ENCODE measurements around the gene DSC1.

Gene DSC1

GRCh38 chr18:31102025-31102684 is 60.5 kb downstream of the DSC1 start, which contains the start of gene DSC2:
Gene DSC2, minus strand, starts transcription at chr18:31102421. Its CDS starts 450 bp downstream, at chr18:31101971.
- ChIA-PET CTCF (no interaction called here), POLR2A (ENCODE audit: low non-redundant PET) (no interaction called here)
- no peak for TF ChIP-seq CTCF (conservative IDR thresholded peaks at IDR 0.05; ENCODE audit: low read depth)
- peak; percentile 25 for DNase-seq (ENCODE audit: low spot score)
- H3K27ac ChIP-seq: peak within 1 kb of the TSS; percentile 80

- H3K27ac ChIP-seq: peak overlapping the region; percentile 80
- no peak for DNase-seq (ENCODE audit: low spot score)
- POLR2A ChIA-PET (ENCODE audit: low non-redundant PET): no interaction called here
- TF ChIP-seq CTCF (conservative IDR thresholded peaks at IDR 0.05; ENCODE audit: low read depth): peak; percentile 29
- CTCF ChIA-PET: no interaction called here
Observed at GRCh38 chr18:31101183-31102024, 61.3 kb downstream of the DSC1 start.

GRCh38 chr18:31100436-31101182 is 62.0 kb downstream of the DSC1 start:
- no peak for DNase-seq (ENCODE audit: low spot score)
- TF ChIP-seq CTCF (conservative IDR thresholded peaks at IDR 0.05; ENCODE audit: low read depth): no peak
- ChIA-PET POLR2A (ENCODE audit: low non-redundant PET) (interaction anchor here (0.7 kb wide), 1 partner anchor 23 kb away, joined by 3 read pairs; no protein-coding TSS in a partner anchor), CTCF (no interaction called here)
- peak overlapping the region; percentile 80 for H3K27ac ChIP-seq

GRCh38 chr18:31099450-31100230 is 63.0 kb downstream of the DSC1 start:
- no peak overlapping the region for H3K27ac ChIP-seq
- DNase-seq (ENCODE audit: low spot score): no peak
- CTCF ChIA-PET: no interaction called here
- POLR2A ChIA-PET (ENCODE audit: low non-redundant PET): interaction anchor here (0.7 kb wide), 1 partner anchor 24 kb away, joined by 3 read pairs; no protein-coding TSS in a partner anchor
- TF ChIP-seq CTCF (conservative IDR thresholded peaks at IDR 0.05; ENCODE audit: low read depth): no peak

- POLR2A ChIA-PET (ENCODE audit: low non-redundant PET): no interaction called here
- DNase-seq (ENCODE audit: low spot score): no peak
- no peak for TF ChIP-seq CTCF (conservative IDR thresholded peaks at IDR 0.05; ENCODE audit: low read depth)
- CTCF ChIA-PET: no interaction called here
- H3K27ac ChIP-seq: no peak overlapping the region
Observed at GRCh38 chr18:31098878-31099277, 63.8 kb downstream of the DSC1 start.
